Lower lobe of right lung (tissue), 2 donors: ENCODE data around the gene NUTF2. TPM values are rescaled to one million over a fixed set of nuclear protein-coding genes. Genes with fewer than 3 reads are reported as not detected.

Source experiments
- ATAC-seq, 2 donors: fragments of 200-7000 bp; cut with Tn5 transposase; one replicate each; pipeline ENCODE4 v1.9.1; 2020 to 2022; ENCODE audit warnings: mild to moderate bottlenecking in 2 of 2, moderate library complexity in 2 of 2
- DNase-seq: peaks from one replicate; pipeline ENCODE4 v3.0.0-alpha.2; 2020
- H3K27ac ChIP-seq: fragments of 200-600 bp; one replicate; pipeline ENCODE4 v1.8.0; 2022
- H3K27me3 ChIP-seq: fragments of 200-600 bp; one replicate; pipeline ENCODE4 v1.8.0; 2022; ENCODE audit warnings: low read depth
- H3K36me3 ChIP-seq: fragments of 200-600 bp; one replicate; pipeline ENCODE4 v1.8.0; 2022; ENCODE audit warnings: mild to moderate bottlenecking
- H3K4me1 ChIP-seq: fragments of 200-600 bp; one replicate; pipeline ENCODE4 v1.8.0; 2022
- H3K4me3 ChIP-seq: fragments of 200-600 bp; one replicate; pipeline ENCODE4 v1.8.0; 2022; ENCODE audit warnings: mild to moderate bottlenecking
- H3K9me3 ChIP-seq: fragments of 200-600 bp; one replicate; pipeline ENCODE4 v1.8.0; 2022
- intact Hi-C: fragments of 100-400 bp; cut with DNase I; formaldehyde crosslinking; loops from one replicate; pipeline ENCODE4 v1.11.0; 2022
- total RNA-seq: library from RNA; stranded (reverse); fragmentation: NEBNext Ultra II Directional; extraction: Animal tissue kit (Norgen Biotek cat#: 25700); gene quantifications from one replicate; pipeline ENCODE4 v1.2.1, GENCODE V29; 2021
- TF ChIP-seq, protein P1 (sequence below): fragments of 200-600 bp; IDR thresholded peaks from one replicate; pipeline ENCODE4 v1.8.0; 2022; ENCODE audit warnings: antibody characterized with exemption, mild to moderate bottlenecking
- donor health status: DM: no; HTN: yes; CAD: no; lungs with severe emphysema.

Gene NUTF2
- total RNA-seq, 1 donor from 2014 or later = 55.8 TPM

DNA sequence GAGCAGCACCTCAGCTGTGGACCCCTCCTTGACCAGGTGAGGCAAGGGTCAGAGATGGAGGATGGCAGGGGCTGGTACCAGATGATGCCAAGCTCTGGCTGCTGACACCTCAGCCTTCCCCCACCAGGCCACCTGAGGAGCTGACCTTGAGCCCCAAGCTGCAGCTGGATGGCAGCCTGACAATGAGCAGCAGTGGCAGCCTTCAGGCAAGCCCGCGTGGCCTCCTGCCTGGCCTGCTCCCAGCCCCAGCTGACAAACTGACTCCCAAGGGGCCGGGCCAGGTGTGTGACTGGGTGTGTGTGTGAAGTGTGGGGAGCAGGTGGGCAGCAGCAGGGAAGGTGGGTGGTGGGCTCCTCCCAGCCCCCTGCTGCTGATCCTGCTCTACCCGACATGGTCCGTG is 33.2 kb downstream of the NUTF2 start:
- Histone ChIP-seq H3K4me3 (no peak overlapping the region), H3K27me3 (no peaks in the 10 kb centered on the region), H3K27ac (no peak overlapping the region), H3K36me3 (peaks cover 95% of the 10 kb centered on the region), H3K9me3 (no peaks in the 10 kb centered on the region), H3K4me1 (peaks cover 22% of the 10 kb centered on the region)
- DNase-seq (no peak), ATAC-seq (no peak)
- TF ChIP-seq, protein P1, sequence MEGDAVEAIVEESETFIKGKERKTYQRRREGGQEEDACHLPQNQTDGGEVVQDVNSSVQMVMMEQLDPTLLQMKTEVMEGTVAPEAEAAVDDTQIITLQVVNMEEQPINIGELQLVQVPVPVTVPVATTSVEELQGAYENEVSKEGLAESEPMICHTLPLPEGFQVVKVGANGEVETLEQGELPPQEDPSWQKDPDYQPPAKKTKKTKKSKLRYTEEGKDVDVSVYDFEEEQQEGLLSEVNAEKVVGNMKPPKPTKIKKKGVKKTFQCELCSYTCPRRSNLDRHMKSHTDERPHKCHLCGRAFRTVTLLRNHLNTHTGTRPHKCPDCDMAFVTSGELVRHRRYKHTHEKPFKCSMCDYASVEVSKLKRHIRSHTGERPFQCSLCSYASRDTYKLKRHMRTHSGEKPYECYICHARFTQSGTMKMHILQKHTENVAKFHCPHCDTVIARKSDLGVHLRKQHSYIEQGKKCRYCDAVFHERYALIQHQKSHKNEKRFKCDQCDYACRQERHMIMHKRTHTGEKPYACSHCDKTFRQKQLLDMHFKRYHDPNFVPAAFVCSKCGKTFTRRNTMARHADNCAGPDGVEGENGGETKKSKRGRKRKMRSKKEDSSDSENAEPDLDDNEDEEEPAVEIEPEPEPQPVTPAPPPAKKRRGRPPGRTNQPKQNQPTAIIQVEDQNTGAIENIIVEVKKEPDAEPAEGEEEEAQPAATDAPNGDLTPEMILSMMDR = no peak
- intact Hi-C loops = no loop called here

DNA sequence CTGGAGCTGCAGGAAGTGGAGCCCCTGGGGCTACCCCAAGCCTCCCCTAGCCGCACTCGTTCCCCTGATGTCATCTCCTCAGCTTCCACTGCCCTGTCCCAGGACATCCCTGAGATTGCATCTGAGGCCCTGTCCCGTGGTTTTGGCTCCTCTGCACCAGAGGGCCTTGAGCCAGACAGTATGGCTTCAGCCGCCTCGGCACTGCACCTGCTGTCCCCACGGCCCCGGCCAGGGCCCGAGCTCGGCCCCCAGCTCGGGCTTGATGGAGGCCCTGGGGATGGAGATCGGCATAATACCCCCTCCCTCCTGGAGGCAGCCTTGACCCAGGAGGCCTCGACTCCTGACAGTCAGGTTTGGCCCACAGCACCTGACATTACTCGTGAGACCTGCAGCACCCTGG is 33.9 kb downstream of the NUTF2 start:
- H3K4me1 ChIP-seq = peaks cover 20% of the 10 kb centered on the region
- TF ChIP-seq, protein P1 = no peak
- no peak for ATAC-seq
- no peaks in the 10 kb centered on the region for H3K9me3 ChIP-seq
- H3K4me3 ChIP-seq = no peak overlapping the region
- peaks cover 95% of the 10 kb centered on the region for H3K36me3 ChIP-seq
- H3K27ac ChIP-seq = no peak overlapping the region
- intact Hi-C loops = no loop called here
- no peaks in the 10 kb centered on the region for H3K27me3 ChIP-seq
- DNase-seq = no peak

DNA sequence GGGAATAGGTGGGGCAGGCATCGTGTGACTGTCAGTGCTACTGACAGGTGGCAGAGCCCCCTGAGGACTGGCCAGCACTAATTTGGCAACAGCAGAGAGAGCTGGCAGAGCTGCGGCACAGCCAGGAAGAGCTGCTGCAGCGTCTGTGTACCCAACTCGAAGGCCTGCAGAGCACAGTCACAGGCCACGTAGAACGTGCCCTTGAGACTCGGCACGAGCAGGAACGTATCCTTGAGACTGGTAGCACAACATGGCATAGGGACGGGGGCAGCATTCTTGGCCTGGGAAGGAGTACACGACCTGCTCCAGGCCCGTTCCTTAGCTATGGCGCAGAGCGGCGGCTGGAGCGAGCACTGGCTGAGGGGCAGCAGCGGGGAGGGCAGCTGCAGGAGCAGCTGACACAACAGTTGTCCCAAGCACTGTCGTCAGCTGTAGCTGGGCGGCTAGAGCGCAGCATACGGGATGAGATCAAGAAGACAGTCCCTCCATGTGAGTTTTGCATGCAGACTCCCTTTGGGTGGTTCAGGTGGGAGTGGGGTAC is 35.0 kb downstream of the NUTF2 start:
- DNase-seq (no peak), ATAC-seq (no peak)
- Histone ChIP-seq H3K4me3 (no peak overlapping the region), H3K36me3 (peaks cover 84% of the 10 kb centered on the region), H3K27me3 (no peaks in the 10 kb centered on the region), H3K27ac (no peak overlapping the region), H3K9me3 (no peaks in the 10 kb centered on the region), H3K4me1 (peaks cover 19% of the 10 kb centered on the region)
- intact Hi-C loops = no loop called here
- TF ChIP-seq, protein P1 = no peak

DNA sequence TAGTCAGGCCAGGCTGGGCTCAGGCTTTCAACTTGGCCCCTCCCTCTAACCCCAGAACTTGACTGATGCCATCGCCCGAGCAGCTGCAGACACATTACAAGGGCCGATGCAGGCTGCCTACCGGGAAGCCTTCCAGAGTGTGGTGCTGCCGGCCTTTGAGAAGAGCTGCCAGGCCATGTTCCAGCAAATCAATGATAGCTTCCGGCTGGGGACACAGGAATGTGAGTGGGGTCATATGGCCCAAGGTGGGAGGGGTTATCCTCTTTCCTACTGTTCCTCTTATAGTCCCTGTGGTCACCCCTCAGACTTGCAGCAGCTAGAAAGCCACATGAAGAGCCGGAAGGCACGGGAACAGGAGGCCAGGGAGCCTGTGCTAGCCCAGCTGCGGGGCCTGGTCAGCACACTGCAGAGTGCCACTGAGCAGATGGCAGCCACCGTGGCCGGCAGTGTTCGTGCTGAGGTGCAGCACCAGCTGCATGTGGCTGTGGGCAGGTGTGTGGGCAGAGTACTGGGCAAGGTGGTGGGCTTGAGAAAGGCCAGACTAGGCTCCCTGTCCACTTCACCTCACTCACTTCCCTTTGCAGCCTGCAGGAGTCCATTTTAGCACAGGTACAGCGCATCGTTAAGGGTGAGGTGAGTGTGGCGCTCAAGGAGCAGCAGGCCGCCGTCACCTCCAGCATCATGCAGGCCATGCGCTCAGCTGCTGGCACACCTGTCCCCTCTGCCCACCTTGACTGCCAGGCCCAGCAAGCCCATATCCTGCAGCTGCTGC is 35.8 kb downstream of the NUTF2 start:
- Histone ChIP-seq H3K27ac (no peak overlapping the region), H3K27me3 (no peaks in the 10 kb centered on the region), H3K4me1 (peaks cover 24% of the 10 kb centered on the region), H3K4me3 (no peak overlapping the region), H3K9me3 (no peaks in the 10 kb centered on the region), H3K36me3 (peaks cover 75% of the 10 kb centered on the region)
- no peak for DNase-seq
- intact Hi-C loops = no loop called here
- no peak for ATAC-seq
- TF ChIP-seq, protein P1 = no peak

DNA sequence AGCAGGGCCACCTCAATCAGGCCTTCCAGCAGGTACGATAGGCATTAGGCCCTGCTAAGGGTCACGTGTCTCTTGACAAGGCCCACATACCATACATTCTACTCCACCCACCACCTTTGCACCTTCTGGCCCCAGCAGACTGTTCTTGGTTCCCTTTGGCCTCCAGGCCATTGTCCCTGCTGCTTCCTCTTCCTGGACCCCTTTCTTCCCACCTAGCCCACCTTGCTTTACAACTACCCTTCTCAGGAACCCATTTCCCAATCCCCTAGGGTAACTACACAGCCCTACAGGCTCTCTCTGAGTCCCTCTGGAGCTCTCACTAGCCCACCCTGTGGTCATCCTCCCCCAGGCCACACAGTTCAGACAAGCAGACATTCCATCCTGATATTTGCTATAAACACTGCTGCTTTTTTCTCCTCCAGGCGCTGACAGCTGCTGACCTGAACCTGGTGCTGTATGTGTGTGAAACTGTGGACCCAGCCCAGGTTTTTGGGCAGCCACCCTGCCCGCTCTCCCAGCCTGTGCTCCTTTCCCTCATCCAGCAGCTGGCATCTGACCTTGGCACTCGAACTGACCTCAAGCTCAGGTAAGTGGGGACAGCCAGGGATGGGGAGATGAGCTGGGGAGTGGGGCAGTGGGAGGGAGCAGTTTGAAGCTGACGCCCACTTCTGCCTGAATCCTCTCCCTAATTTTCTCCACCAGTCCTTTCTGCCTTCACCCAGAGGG is 36.6 kb downstream of the NUTF2 start:
- intact Hi-C loops = no loop called here
- no peak overlapping the region for H3K4me3 ChIP-seq
- H3K4me1 ChIP-seq = peaks cover 24% of the 10 kb centered on the region
- ATAC-seq (no peak), DNase-seq (no peak)
- TF ChIP-seq, protein P1 = no peak
- H3K9me3 ChIP-seq = no peaks in the 10 kb centered on the region
- no peaks in the 10 kb centered on the region for H3K27me3 ChIP-seq
- peaks cover 67% of the 10 kb centered on the region for H3K36me3 ChIP-seq
- H3K27ac ChIP-seq = no peak overlapping the region
